HG02870 (cell line): ENCODE data around the gene ZNF354C.
"Not testable (repeated sequence)": the region's sequence is repeated elsewhere in the genome, so short reads cannot be mapped to it uniquely, and the experiment has no call there.

Experiments used
- ATAC-seq: cut with Tn5 transposase; IDR thresholded peaks from one replicate; pipeline ENCODE4 v1.9.1; 2021; ENCODE audit warnings: mild to moderate bottlenecking, moderate library complexity; ENCODE audit not compliant: unreplicated experiment

ZNF354C gene

DNA sequence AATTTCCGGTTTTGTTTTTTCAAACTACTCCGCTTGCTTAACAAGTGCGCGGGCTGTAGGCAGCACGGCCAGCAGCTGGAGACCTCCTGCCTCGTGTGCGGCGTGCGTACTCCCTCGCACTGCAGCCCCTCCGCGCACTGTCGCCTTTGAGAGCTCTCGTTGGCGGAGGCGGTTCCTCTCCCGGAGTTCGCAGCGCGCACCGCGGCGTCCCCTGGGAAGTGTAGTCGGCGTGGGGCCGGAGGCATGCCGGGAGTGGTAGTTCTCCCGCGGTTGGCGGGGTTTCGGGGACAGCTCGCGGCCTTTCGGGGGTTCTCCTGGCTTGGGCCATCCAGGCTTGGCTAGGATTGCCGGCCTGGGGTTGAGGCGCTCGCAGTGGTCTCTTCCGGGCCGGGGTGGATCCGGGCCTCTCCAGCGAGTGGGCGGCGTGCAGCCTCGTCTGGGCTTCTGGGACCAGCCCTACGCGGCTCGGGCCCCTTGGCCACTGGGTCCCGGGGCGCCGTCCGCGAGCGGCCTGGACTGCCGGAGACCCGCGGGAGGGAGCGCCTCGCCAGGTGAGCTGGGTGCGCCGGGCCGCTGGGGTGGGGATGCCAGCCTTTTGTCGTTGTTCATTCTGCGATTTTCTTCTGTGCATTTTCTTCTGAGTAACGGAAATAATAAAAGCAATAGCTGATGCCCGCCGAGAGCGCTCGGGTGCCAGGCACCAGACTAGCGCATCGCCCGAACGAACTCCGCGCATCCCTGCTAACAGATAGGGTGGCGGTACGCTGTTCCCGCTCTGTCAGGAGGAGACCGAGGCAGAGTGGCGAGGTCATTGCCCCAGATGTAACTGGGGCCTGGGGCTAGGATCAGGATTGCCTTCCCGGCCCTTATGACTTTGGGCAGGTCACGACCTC, at the start of gene ZNF354C:
TSS of gene ZNF354C (plus strand) at position 258 of the 893 bp plus-strand sequence. CDS start 1,696 bp downstream, outside the sequence.
- no peak for ATAC-seq

DNA sequence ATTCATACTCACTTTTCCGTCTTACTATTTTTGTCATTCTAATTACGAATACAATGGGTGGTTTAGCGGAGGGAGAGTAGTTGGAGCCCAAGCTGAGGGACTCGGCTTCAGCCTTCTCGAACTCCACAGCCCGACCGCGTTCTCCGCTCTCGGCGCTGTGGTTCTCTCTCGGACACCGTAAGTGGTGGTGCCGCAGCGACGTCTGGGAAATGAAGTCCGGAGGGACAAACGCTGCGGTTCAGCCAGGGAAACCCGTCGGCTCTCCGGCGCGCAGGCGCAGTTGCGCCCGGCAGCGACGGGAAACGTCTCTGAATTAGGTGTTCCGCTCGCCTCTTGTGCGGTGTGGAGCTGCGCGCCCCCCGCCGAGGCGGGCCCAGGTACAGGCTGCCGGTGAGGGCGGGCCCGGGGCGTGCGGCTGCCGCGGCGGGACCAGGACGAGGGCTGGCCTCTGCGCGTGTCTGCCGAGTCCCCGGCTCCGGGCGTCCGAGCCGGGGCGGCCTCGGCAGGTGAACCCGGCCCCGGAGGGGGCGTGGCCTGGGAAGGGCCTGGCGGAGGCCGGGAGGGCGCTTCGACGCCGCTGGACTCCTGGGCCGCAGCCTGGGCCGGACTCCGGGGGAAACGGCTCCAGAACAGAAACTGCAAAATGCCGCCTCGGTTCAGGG, 36.5 kb upstream of the ZNF354C start, which contains the start of gene ZNF879:
TSS of gene ZNF879 (plus strand) at position 277 of the 662 bp plus-strand sequence. CDS start 1,201 bp downstream, outside the sequence.
- ATAC-seq, result no peak

- no peak for ATAC-seq
These were observed 27.1 kb upstream of the ZNF354C start for GRCh38 chr5:179033004-179033580.

GRCh38 chr5:179044765-179045164, 15.4 kb upstream of the ZNF354C start:
- ATAC-seq, result no peak

GRCh38 chr5:179051784-179052183, 8.4 kb upstream of the ZNF354C start:
- ATAC-seq, result no peak

DNA sequence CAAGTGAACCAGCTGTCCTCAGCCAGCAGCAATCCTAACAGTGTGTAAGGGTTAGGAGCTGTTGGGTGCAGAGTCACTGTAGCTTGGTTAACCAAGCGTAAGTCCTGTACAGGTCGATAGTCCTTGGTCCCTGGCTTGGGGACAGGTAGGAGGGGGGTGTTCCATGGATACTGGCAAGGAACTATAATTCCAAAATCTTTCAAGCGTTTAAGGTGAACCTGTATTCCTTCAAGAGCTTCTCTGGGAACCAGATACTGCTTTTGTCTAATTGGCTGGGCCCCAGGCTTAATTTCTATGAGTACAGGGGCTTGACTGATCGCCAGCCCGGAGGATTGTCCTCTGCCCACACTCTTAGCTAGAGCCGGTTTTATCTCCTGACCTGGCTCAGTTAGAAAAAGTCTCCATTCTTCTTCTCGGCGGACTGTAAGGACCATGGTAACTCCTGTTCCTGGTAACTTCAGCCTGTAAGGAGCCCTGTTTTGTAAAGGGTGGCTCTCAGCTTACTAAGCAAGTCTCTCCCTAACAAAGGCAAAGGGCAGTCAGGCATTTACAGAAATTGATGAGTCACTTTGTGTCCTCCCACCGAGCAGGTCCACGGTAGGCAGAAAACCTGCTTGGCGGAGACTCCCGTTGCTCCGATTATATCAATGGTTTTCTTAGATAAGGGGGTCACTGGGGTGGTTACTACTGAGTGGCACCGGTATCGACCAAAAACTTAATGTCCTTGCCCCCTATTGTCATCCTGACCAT, 6.0 kb upstream of the ZNF354C start:
- no peak for ATAC-seq

GRCh38 chr5:179054876-179055275, 5.3 kb upstream of the ZNF354C start:
- no peak for ATAC-seq

GRCh38 chr5:179055436-179055835, 4.7 kb upstream of the ZNF354C start:
- ATAC-seq, result no peak

- no peak for ATAC-seq
These were observed 4.3 kb upstream of the ZNF354C start for GRCh38 chr5:179055841-179056240.

GRCh38 chr5:179061025-179061424, 852 bp downstream of the ZNF354C start:
- ATAC-seq, result no peak

GRCh38 chr5:179065703-179066102, 5.5 kb downstream of the ZNF354C start:
- ATAC-seq, result no peak

DNA sequence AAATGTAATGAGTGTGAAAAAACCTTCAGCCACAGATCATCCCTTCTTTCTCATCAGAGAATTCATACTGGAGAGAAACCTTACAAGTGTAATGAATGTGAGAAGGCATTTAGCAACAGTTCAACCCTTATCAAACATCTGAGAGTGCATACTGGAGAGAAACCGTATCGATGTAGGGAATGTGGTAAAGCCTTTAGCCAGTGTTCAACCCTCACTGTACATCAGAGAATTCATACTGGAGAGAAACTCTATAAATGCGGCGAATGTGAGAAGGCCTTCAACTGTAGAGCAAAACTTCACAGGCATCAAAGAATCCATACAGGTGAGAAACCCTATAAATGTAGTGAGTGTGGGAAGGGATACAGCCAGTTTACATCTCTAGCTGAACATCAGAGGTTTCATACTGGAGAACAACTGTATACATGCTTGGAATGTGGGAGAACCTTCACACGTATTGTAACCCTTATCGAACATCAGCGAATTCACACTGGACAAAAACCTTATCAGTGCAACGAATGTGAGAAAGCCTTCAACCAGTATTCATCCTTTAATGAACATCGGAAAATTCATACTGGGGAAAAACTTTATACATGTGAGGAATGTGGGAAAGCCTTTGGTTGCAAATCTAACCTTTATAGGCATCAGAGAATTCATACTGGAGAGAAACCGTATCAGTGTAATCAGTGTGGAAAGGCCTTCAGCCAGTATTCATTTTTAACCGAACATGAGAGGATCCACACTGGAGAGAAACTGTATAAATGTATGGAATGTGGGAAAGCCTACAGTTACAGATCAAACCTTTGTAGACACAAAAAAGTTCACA, 19.2 kb downstream of the ZNF354C start:
- no peak for ATAC-seq

DNA sequence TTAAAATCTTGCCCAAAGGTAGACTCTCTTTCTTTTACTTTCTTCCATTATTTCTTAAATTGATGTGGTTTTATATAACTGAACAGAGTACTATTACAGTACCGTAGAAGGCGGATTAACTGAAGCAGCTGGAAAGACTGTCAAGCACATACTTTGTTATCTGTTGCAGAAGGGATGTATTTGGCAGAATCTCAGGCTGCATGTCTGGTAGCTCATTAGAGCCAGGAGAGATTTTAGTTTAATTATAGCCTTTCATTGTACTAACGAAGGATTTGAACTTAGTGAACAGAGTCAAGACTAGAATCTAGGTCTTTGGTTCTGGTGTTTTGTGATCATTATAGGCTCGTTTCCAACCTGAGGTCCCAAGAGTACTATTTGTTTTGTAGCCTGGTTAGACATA, 20.6 kb downstream of the ZNF354C start:
- ATAC-seq, result no peak

GRCh38 chr5:179089502-179089901, 29.3 kb downstream of the ZNF354C start:
- no peak for ATAC-seq

GRCh38 chr5:179101282-179101681, 41.1 kb downstream of the ZNF354C start:
- ATAC-seq, result not testable (repeated sequence)

DNA sequence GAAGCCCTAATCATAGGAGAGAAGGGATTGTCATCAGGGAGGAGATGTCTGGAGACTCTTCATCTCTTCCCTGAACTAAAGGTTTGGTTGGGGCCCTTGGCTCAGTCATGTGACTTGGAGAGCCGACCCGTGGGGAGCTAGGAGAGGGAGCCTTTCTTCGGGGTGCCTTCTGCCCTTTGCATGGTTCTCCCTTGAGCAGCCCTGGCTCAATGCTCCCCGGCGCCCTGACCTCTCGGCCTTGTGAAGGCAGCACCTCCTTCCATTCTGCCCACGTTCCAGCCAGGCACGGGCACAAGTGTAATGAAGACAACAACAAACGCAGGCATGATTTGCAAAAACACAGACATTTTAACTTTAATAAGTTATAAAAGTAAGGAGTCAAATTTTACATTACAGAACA, 50.4 kb downstream of the ZNF354C start:
- ATAC-seq, result no peak

DNA sequence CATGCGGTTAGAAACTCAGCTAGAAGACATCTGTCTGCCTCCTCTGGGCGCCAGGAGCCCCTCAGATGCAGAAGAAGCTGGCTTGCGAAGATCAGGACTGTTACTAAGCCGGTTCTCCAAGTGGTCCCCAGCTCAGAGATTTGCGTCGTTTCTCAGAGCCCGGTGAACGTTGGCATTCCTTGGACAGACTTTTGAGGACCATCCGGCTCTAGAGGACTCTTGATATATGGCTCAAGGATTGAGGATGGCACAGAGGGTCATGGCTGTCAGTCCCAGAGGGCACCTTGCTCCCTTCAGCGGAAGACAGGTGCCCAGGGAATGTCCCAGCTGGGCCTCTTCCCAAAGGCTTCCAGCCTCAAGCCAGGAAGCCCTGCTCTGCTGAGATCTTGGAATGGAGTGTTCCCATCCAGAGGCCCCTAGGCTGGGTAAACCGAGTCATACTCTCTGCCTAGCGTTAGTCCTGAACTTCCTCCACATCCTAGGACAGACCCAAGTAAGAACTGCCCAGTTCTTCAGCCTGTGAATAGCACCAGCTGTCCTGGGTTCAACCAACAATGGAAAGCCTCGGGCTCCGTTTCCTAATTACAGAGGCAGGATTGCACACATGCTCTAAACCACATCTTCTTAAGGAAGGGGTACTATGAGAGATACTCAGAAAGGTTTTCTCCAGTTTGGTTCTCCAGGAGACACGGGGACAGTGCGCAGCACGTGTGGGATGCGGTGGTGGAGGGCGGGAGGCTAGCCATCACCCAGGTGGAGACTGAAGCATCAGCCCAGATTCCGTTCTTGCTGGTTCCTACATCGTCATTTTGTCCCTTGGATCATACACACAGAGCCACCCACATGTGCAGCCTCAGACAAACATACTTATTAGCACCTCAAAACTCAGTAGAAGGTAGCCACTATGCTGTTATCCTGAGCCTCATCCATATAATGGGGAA, 51.4 kb downstream of the ZNF354C start:
- ATAC-seq, result no peak

- no peak for ATAC-seq
These were observed 52.4 kb downstream of the ZNF354C start for GRCh38 chr5:179112469-179113142.
